Measurements from ENCODE around the gene CDC37. TPM values are rescaled to one million over a fixed set of nuclear protein-coding genes. Genes with fewer than 3 reads are reported as not detected.

CDC37 gene
- 193 and 304 TPM in 2 replicates for total RNA-seq

DNA sequence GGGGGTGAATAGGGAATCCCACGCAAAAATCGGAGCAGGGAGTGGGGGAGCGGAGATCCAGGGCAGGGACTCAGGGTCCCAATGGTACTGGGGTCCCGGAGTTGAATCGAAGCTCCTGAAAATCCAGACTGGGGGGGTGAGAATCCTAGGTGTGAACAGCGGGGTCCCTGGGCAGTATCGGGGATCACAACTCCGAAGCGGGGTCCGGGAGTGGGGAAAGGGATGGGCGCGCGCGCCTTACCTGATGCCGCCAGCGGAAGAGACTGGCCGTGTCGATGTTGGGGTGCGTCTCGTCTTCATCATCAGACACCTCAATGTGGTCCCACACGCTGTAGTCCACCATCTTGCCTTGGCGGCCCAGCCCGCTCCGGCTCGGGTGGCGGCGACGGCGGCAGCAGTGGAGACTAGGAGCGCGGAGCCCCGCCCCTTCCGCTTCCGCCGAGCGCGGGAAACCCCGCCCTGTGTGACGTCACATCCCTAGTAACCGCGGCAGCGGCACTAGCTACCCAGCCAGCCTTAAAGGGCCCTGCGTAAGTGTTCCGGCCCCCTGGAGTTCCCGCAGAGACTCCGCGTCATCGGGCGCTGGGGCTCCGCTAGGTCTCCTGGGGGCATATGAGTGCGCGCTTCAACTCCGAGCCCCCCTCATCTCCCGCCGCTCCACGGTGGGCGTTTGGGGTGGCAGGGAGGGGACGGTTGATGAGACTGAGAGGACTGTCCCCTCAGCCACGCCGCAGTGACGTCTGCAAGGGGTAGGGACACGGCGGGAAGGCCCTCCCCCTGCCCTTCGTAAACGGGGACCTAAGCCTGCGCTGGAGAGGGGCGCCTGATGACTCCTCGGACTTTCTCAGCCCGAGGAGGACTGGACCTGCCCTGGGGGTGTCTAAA is at the start of gene CDC37:
TSS of gene CDC37 (minus strand) at position 406 of the 885 bp plus-strand sequence. CDS start at position 343, 63 bp downstream.

DNA sequence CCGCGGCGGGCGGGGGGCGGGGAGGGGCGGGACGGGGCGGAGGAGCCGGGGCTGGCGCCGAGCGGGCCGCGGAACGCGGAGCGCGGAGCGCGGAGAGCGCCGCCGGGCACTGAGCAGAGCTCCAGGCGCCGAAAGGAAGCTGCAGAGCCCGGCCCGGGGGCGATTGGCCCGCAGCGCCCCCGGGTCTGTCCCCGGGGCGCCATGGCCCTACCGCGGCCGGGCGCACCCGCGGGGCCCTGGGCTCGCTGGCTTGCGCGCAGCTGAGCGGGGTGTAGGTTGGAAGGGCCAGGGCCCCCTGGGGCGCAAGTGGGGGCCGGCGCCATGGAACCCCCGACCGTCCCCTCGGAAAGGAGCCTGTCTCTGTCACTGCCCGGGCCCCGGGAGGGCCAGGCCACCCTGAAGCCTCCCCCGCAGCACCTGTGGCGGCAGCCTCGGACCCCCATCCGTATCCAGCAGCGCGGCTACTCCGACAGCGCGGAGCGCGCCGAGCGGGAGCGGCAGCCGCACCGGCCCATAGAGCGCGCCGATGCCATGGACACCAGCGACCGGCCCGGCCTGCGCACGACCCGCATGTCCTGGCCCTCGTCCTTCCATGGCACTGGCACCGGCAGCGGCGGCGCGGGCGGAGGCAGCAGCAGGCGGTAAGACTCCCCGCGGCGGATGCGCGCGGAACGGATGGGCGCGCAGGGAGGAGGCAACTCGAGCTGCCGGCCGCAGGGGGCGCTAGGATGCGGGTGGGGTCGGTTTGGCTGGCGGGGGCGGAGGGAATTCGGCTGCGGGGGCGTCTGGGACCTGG is 17.3 kb upstream of the CDC37 start, which contains the start of gene PDE4A:
TSS of gene PDE4A (plus strand) at position 95 of the 796 bp plus-strand sequence. CDS start at position 322, 227 bp downstream.

DNA sequence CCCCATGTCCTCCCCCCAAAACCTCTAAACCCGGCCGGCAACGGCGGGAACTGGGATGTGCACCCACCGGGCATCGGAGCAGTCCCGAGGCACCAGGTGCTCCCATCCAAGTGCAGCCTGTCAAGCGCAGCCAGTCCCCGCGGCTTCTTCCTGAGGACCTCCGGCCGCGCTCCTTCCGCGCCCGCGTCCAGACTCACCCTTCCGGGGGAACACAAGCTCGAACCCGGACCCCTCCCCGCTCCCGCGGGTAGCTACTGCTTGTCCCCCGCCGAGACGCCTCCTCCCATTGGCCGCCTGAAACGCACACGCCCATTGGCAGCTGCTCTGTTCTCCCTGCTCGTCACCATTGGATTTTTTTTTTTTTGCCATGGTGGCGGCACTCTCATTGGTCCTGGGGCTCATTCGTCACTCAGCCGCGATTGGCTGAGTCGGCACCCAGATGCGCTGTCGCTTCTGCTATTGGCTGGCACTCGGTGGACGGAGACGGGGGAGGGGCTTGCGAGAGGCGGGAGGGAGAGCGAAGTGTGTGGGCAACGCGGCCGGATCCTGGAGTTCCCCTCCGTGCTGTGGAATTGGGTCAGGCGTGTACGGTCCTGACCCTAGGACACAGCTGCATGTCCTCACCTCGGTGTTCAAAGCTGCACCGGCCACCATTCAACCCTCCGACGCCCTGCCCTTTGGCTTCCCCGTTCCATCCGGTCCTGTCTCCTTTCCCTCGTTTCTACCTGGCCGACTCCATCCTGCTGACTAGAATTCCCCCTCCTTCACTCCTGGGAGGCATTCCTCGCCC is 22.8 kb downstream of the CDC37 start, which contains the start of gene TYK2:
TSS of gene TYK2 (minus strand) at position 260 of the 790 bp plus-strand sequence. CDS start 2,166 bp downstream, outside the sequence.

Other genes starting within 250 kb of the CDC37 start
- 19.2 and 91.1 TPM in 2 replicates for gene DNMT1, start 208.6 kb downstream of the CDC37 start, total RNA-seq
- 11.0 and 13.6 TPM in 2 replicates for gene S1PR2, start 172.2 kb downstream of the CDC37 start, total RNA-seq
- gene MRPL4, start 151.3 kb downstream of the CDC37 start, total RNA-seq: 10.7 and 36.0 TPM in 2 replicates
- 5.2 and 23.1 TPM in 2 replicates for gene ICAM1, start 132.4 kb downstream of the CDC37 start, total RNA-seq
- gene ICAM4, start 116.6 kb downstream of the CDC37 start, total RNA-seq: 0.85 and 0.96 TPM in 2 replicates
- gene ICAM5, start 113.6 kb downstream of the CDC37 start, total RNA-seq: 0.96 and 3.9 TPM in 2 replicates
- 0.38 and 1.1 TPM in 2 replicates for gene ZGLP1, start 93.7 kb downstream of the CDC37 start, total RNA-seq
- gene FDX2, start 87.5 kb downstream of the CDC37 start, total RNA-seq: 14.4 and 23.4 TPM in 2 replicates
- 4.2 and 11.3 TPM in 2 replicates for gene RAVER1, start 70.0 kb downstream of the CDC37 start, total RNA-seq
- 7.0 and 12.1 TPM in 2 replicates for gene ICAM3, start 63.9 kb downstream of the CDC37 start, total RNA-seq
- 60.6 and 101 TPM in 2 replicates for gene TYK2, start 23.0 kb downstream of the CDC37 start, total RNA-seq
- 2.5 and 2.8 TPM in 2 replicates for gene PDE4A, start 17.0 kb upstream of the CDC37 start, total RNA-seq
- 69.3 and 98.5 TPM in 2 replicates for gene KEAP1, start 99.8 kb upstream of the CDC37 start, total RNA-seq
- 1.4 and 4.6 TPM in 2 replicates for gene S1PR5, start 113.9 kb upstream of the CDC37 start, total RNA-seq
- gene ATG4D, start 140.4 kb upstream of the CDC37 start, total RNA-seq: 14.9 and 25.9 TPM in 2 replicates
- gene KRI1, start 162.5 kb upstream of the CDC37 start, total RNA-seq: 6.8 and 20.7 TPM in 2 replicates
- 6.5 and 12.5 TPM in 2 replicates for gene CDKN2D, start 165.4 kb upstream of the CDC37 start, total RNA-seq
- gene AP1M2, start 183.8 kb upstream of the CDC37 start, total RNA-seq: 2.9 TPM in 1 of 2 replicates, not detected in the other
- 22.6 and 27.4 TPM in 2 replicates for gene SLC44A2, start 222.0 kb upstream of the CDC37 start, total RNA-seq